PC-9 (cell line): ENCODE data around the gene LHX6. TPM values are rescaled to one million over a fixed set of nuclear protein-coding genes. Genes with fewer than 3 reads are reported as not detected.

ENCODE experiments used
- BruUV-seq: library from RNA; stranded (reverse); fragments of 400-500 nt; replicated peaks from 2 replicates; lab custom pipeline; 2021; lab: Mats Ljungman, UMichigan
- CTCF ChIA-PET: fragments of 300-600 bp; sonication (Branson Sonifier 250); formaldehyde crosslinking; loops from one replicate; lab custom pipeline; 2022; ENCODE audit warnings: antibody characterized with exemption; lab: Charles Lee
- POLR2A ChIA-PET: fragments of 300-600 bp; sonication (Branson Sonifier 250); formaldehyde crosslinking; loops from one replicate; lab custom pipeline; 2022; ENCODE audit warnings: antibody characterized with exemption; ENCODE audit not compliant: unreplicated experiment; lab: Charles Lee
- DNase-seq, 2 experiments: peaks; one replicate each; pipeline versions ENCODE4 v3.0.0 to v3.0.0-alpha.2; 2015 to 2022; ENCODE audit warnings: mixed read lengths in 1 of 2
- H2AFZ ChIP-seq: fragments of 200-600 bp; sonication (generic); 2 replicates; pipeline ENCODE4 v1.8.1; 2017; ENCODE audit warnings: antibody characterized with exemption
- H3F3A ChIP-seq: fragments of 200-600 bp; sonication (generic); 2 replicates; pipeline ENCODE4 v1.8.1; 2017; ENCODE audit warnings: antibody characterized with exemption, mild to moderate bottlenecking, low read depth; ENCODE audit not compliant: insufficient read depth
- H3K27ac ChIP-seq: fragments of 200-600 bp; sonication (generic); 2 replicates; pipeline ENCODE4 v1.6.1; 2016; ENCODE audit warnings: mixed run types
- H3K27me3 ChIP-seq: fragments of 200-600 bp; sonication (generic); 2 replicates; pipeline ENCODE4 v1.6.1; 2016; ENCODE audit warnings: low read depth, mixed run types; ENCODE audit not compliant: insufficient read depth
- H3K36me3 ChIP-seq: fragments of 200-600 bp; sonication (generic); 2 replicates; pipeline ENCODE4 v1.6.1; 2016; ENCODE audit warnings: low read depth, mixed run types
- H3K4me1 ChIP-seq: fragments of 200-600 bp; sonication (generic); replicated peaks from 2 replicates; pipeline ENCODE4 v1.6.1; 2016; ENCODE audit warnings: mixed run types; ENCODE audit not compliant: insufficient read depth
- H3K4me2 ChIP-seq: fragments of 200-600 bp; sonication (generic); 2 replicates; pipeline ENCODE4 v1.6.1; 2017; ENCODE audit warnings: mixed run types
- H3K4me3 ChIP-seq: fragments of 200-600 bp; sonication (generic); 2 replicates; pipeline ENCODE4 v1.6.1; 2016; ENCODE audit warnings: mixed run types
- H3K79me2 ChIP-seq: fragments of 200-600 bp; sonication (generic); 2 replicates; pipeline ENCODE4 v1.6.1; 2017; ENCODE audit warnings: low read depth, mixed run types
- H3K9me2 ChIP-seq: fragments of 200-600 bp; sonication (generic); 2 replicates; pipeline ENCODE4 v1.8.1; 2017; ENCODE audit warnings: mild to moderate bottlenecking; ENCODE audit not compliant: insufficient read depth
- H3K9me3 ChIP-seq: fragments of 200-600 bp; sonication (generic); 2 replicates; pipeline ENCODE4 v1.8.1; 2016; ENCODE audit warnings: low read depth; ENCODE audit not compliant: insufficient read depth
- H4K20me1 ChIP-seq: fragments of 200-600 bp; sonication (generic); 2 replicates; pipeline ENCODE4 v1.8.1; 2017; ENCODE audit not compliant: insufficient read depth
- CTCF ChIP-seq: fragments of 200-600 bp; sonication (generic); conservative IDR thresholded peaks from 2 replicates; pipeline ENCODE4 v1.6.1; 2017; ENCODE audit warnings: mixed run types, antibody characterized with exemption, mild to moderate bottlenecking, moderate library complexity
- EZH2 ChIP-seq: fragments of 200-600 bp; sonication (generic); IDR thresholded peaks from 2 replicates; pipeline ENCODE4 v1.8.0; 2017; ENCODE audit warnings: antibody characterized with exemption, low read depth
- intact Hi-C: fragments of 100-400 bp; cut with micrococcal nuclease; formaldehyde crosslinking; loops from one replicate; pipeline ENCODE4 v1.10.0; 2022; ENCODE audit not compliant: unreplicated experiment
- total RNA-seq: library from RNA; stranded (reverse); gene quantifications from 2 replicates; pipeline ENCODE4 v1.2.3, GENCODE V29; 2021

Gene LHX6
- total RNA-seq, 1 experiment from 2014 or later = not detected

- Histone ChIP-seq H3K36me3 (no peaks in the 10 kb centered on the region), H3K9me3 (no peaks in the 10 kb centered on the region), H3K4me2 (no peak overlapping the region), H3K79me2 (no peaks in the 10 kb centered on the region), H2AFZ (no peak overlapping the region), H3K9me2 (no peaks in the 10 kb centered on the region), H3F3A (no peaks in the 10 kb centered on the region), H3K4me3 (no peak overlapping the region), H4K20me1 (no peaks in the 10 kb centered on the region), H3K27ac (no peak overlapping the region), H3K4me1 (no peaks in the 10 kb centered on the region), H3K27me3 (peaks cover 23% of the 10 kb centered on the region)
- intact Hi-C loops = no loop called here
- TF ChIP-seq EZH2 (no peak), CTCF (no peak)
- BruUV-seq = no TSS peak
- CTCF ChIA-PET = no interaction called here
- DNase-seq = no peak
- POLR2A ChIA-PET = no interaction called here
Measured at GRCh38 chr9:122195875-122196274, 32.9 kb downstream of the LHX6 start.

GRCh38 chr9:122193651-122194050 is 35.1 kb downstream of the LHX6 start:
- Histone ChIP-seq H3K79me2 (no peaks in the 10 kb centered on the region), H3F3A (no peaks in the 10 kb centered on the region), H3K4me2 (no peak overlapping the region), H3K36me3 (no peaks in the 10 kb centered on the region), H3K9me3 (no peaks in the 10 kb centered on the region), H3K9me2 (no peaks in the 10 kb centered on the region), H4K20me1 (no peaks in the 10 kb centered on the region), H2AFZ (no peak overlapping the region), H3K27me3 (peaks cover 23% of the 10 kb centered on the region), H3K27ac (no peak overlapping the region), H3K4me1 (no peaks in the 10 kb centered on the region), H3K4me3 (no peak overlapping the region)
- TF ChIP-seq CTCF (no peak), EZH2 (no peak)
- POLR2A ChIA-PET = no interaction called here
- intact Hi-C loops = no loop called here
- CTCF ChIA-PET = no interaction called here
- no TSS peak for BruUV-seq
- no peak for DNase-seq

GRCh38 chr9:122192914-122193525 is 35.7 kb downstream of the LHX6 start:
- intact Hi-C loops = no loop called here
- Histone ChIP-seq H3K4me1 (no peaks in the 10 kb centered on the region), H3K9me2 (no peaks in the 10 kb centered on the region), H2AFZ (no peak overlapping the region), H3K79me2 (no peaks in the 10 kb centered on the region), H3K27ac (no peak overlapping the region), H3K36me3 (no peaks in the 10 kb centered on the region), H3K4me3 (no peak overlapping the region), H3F3A (no peaks in the 10 kb centered on the region), H3K9me3 (no peaks in the 10 kb centered on the region), H3K4me2 (no peak overlapping the region), H4K20me1 (no peaks in the 10 kb centered on the region), H3K27me3 (peaks cover 20% of the 10 kb centered on the region)
- ChIA-PET POLR2A (no interaction called here), CTCF (no interaction called here)
- no TSS peak for BruUV-seq
- DNase-seq = no peak
- TF ChIP-seq EZH2 (no peak), CTCF (no peak)
